ENCODE data around the gene RNF38. TPM values are rescaled to one million over a fixed set of nuclear protein-coding genes. Genes with fewer than 3 reads are reported as not detected.
"Not testable (repeated sequence)": the region's sequence is repeated elsewhere in the genome, so short reads cannot be mapped to it uniquely, and the experiment has no call there.

RNF38 gene
- total and polyA plus RNA-seq, 2 experiments from 2014 or later, result 6.7 to 16.5 TPM

- Histone ChIP-seq H3K4me1 (ENCODE audit: insufficient read depth) (0 out of 2 replicates have a peak, but pooled peaks cover 7% of the 10 kb centered on the region), H3K4me3 (no peak overlapping the region), H3K9ac (no peak overlapping the region), H3K9me3 (ENCODE audit: low read depth) (no peaks in the 10 kb centered on the region), H3K9me2 (ENCODE audit: insufficient read depth) (no peaks in the 10 kb centered on the region), H3F3A (ENCODE audit: insufficient read depth) (no peaks in the 10 kb centered on the region), H3K79me2 (ENCODE audit: insufficient read depth) (no peaks in the 10 kb centered on the region), H3K27me3 (replicated peaks; ENCODE audit: insufficient read depth) (no peaks in the 10 kb centered on the region), H2AFZ (no peak overlapping the region), H3K36me3 (ENCODE audit: low read depth) (no peaks in the 10 kb centered on the region), H4K20me1 (ENCODE audit: insufficient read depth) (no peaks in the 10 kb centered on the region), H3K4me2 (ENCODE audit: unreplicated experiment) (no peak overlapping the region), H3K27ac (no peak overlapping the region)
- no peak for DNase-seq
- in situ Hi-C loops (cut with MboI), result no loop called here
- 44 to 49% methylated on average over 3 of the region's 3 CpGs for WGBS, 2 experiments (ENCODE audit: low coverage in 1 of 2, low lambda C conversion rate in 2 of 2, missing lambda C conversion rate in 2 of 2)
- TF ChIP-seq EZH2 (IDR thresholded peaks at IDR 0.05; ENCODE audit: insufficient read depth, poor library complexity, severe bottlenecking), result no peak
- TF ChIP-seq EZH2phosphoT487 (IDR thresholded peaks at IDR 0.05; ENCODE audit: insufficient read depth, low read depth), result no peak
These were observed 84.8 kb downstream of the RNF38 start for GRCh38 chr9:36315283-36315682.

GRCh38 chr9:36314740-36315139, 85.3 kb downstream of the RNF38 start:
- Histone ChIP-seq H3K27me3 (replicated peaks; ENCODE audit: insufficient read depth) (no peaks in the 10 kb centered on the region), H3K9me2 (ENCODE audit: insufficient read depth) (no peaks in the 10 kb centered on the region), H2AFZ (no peak overlapping the region), H3K4me3 (no peak overlapping the region), H3K27ac (no peak overlapping the region), H3K9me3 (ENCODE audit: low read depth) (no peaks in the 10 kb centered on the region), H3K79me2 (ENCODE audit: insufficient read depth) (no peaks in the 10 kb centered on the region), H3K4me1 (ENCODE audit: insufficient read depth) (0 out of 2 replicates have a peak, but pooled peaks cover 5% of the 10 kb centered on the region), H3K9ac (no peak overlapping the region), H3K36me3 (ENCODE audit: low read depth) (no peaks in the 10 kb centered on the region), H3F3A (ENCODE audit: insufficient read depth) (no peaks in the 10 kb centered on the region), H4K20me1 (ENCODE audit: insufficient read depth) (no peaks in the 10 kb centered on the region), H3K4me2 (ENCODE audit: unreplicated experiment) (no peak overlapping the region)
- DNase-seq, result no peak
- no peak for TF ChIP-seq EZH2phosphoT487 (IDR thresholded peaks at IDR 0.05; ENCODE audit: insufficient read depth, low read depth)
- TF ChIP-seq EZH2 (IDR thresholded peaks at IDR 0.05; ENCODE audit: insufficient read depth, poor library complexity, severe bottlenecking), result no peak
- WGBS, 2 experiments (ENCODE audit: low coverage in 1 of 2, low lambda C conversion rate in 2 of 2, missing lambda C conversion rate in 2 of 2), result 63 to 65% methylated on average over 2 of the region's 2 CpGs
- in situ Hi-C loops (cut with MboI), result no loop called here

- DNase-seq, result no peak
- H2AFZ ChIP-seq, result no peak overlapping the region
These were observed 93.4 kb downstream of the RNF38 start for GRCh38 chr9:36306471-36307306.

GRCh38 chr9:36304366-36304765, 95.7 kb downstream of the RNF38 start:
- H3K4me1 ChIP-seq (ENCODE audit: insufficient read depth); in situ Hi-C loops (cut with MboI); H3K9me2 ChIP-seq (ENCODE audit: insufficient read depth); H2AFZ ChIP-seq; H3F3A ChIP-seq (ENCODE audit: insufficient read depth); DNase-seq; H3K9me3 ChIP-seq (ENCODE audit: low read depth); H4K20me1 ChIP-seq (ENCODE audit: insufficient read depth); H3K4me3 ChIP-seq; H3K27ac ChIP-seq; H3K27me3 ChIP-seq (replicated peaks; ENCODE audit: insufficient read depth); H3K9ac ChIP-seq; H3K4me2 ChIP-seq (ENCODE audit: unreplicated experiment); H3K79me2 ChIP-seq (ENCODE audit: insufficient read depth); H3K36me3 ChIP-seq (ENCODE audit: low read depth): not testable (repeated sequence)
- 71 to 73% methylated on average over 2 of the region's 2 CpGs for WGBS, 2 experiments (ENCODE audit: low coverage in 1 of 2, low lambda C conversion rate in 2 of 2, missing lambda C conversion rate in 2 of 2)

More at GRCh38 chr9:36306471-36307306, 93.4 kb downstream of the RNF38 start:
- H4K20me1 ChIP-seq (ENCODE audit: insufficient read depth), result no peaks in the 10 kb centered on the region
- no peaks in the 10 kb centered on the region for H3K4me1 ChIP-seq (ENCODE audit: insufficient read depth)
- no peak overlapping the region for H3K27ac ChIP-seq
- H3K9ac ChIP-seq, result no peak overlapping the region
- H3K36me3 ChIP-seq (ENCODE audit: low read depth), result no peaks in the 10 kb centered on the region
- H3K79me2 ChIP-seq (ENCODE audit: insufficient read depth), result no peaks in the 10 kb centered on the region
- no peaks in the 10 kb centered on the region for H3K9me2 ChIP-seq (ENCODE audit: insufficient read depth)
- no peaks in the 10 kb centered on the region for H3K27me3 ChIP-seq (replicated peaks; ENCODE audit: insufficient read depth)
- H3K4me3 ChIP-seq, result no peak overlapping the region
- no peaks in the 10 kb centered on the region for H3F3A ChIP-seq (ENCODE audit: insufficient read depth)
- H3K9me3 ChIP-seq (ENCODE audit: low read depth), result no peaks in the 10 kb centered on the region
- no peak overlapping the region for H3K4me2 ChIP-seq (ENCODE audit: unreplicated experiment)
- in situ Hi-C loops (cut with MboI), result no loop called here
- 78 to 80% methylated on average over 8 of the region's 8 CpGs for WGBS, 2 experiments (ENCODE audit: low coverage in 1 of 2, low lambda C conversion rate in 2 of 2, missing lambda C conversion rate in 2 of 2)
- TF ChIP-seq EZH2phosphoT487 (IDR thresholded peaks at IDR 0.05; ENCODE audit: insufficient read depth, low read depth) (no peak), EZH2 (IDR thresholded peaks at IDR 0.05; ENCODE audit: insufficient read depth, poor library complexity, severe bottlenecking) (no peak)
